A673 (cell line): Measurements from ENCODE around the gene MAML3.

Experiments used
- EZH2 ChIP-seq: fragments of 200-600 bp; sonication (generic); IDR thresholded peaks from 2 replicates; pipeline ENCODE4 v1.6.1; 2017; ENCODE audit warnings: borderline replicate concordance, low read depth, mild to moderate bottlenecking, mixed read lengths, antibody characterized with exemption, low read length; ENCODE audit not compliant: poor library complexity, severe bottlenecking
- TF ChIP-seq, protein P1 (sequence below): fragments of 300-800, 200-600 bp; sonication (generic); conservative IDR thresholded peaks from 2 replicates; pipeline ENCODE4 v1.5.1; 2017; ENCODE audit warnings: low read depth, mild to moderate bottlenecking, antibody characterized with exemption, low read length, moderate library complexity, mixed read lengths

DNA sequence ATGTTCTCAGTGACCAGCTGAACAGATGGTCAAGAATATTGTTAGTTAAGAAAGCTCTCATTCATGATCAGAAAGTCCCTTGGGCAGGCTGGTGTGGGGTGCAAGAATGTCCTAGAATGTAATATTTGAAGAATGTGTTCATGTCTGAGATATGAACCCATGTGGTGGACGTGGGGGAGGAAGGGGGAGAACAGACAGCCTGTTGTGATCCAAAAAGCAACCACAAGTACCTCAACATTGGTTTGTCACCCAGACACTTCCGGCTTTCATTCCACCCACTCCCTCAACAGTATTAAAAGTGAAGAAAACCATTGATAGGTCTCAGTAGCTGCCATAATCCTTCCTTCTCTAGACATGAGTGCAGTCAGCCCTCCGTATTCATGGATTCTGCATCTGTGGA lies 82.2 kb downstream of the MAML3 start:
- TF ChIP-seq, protein P1, sequence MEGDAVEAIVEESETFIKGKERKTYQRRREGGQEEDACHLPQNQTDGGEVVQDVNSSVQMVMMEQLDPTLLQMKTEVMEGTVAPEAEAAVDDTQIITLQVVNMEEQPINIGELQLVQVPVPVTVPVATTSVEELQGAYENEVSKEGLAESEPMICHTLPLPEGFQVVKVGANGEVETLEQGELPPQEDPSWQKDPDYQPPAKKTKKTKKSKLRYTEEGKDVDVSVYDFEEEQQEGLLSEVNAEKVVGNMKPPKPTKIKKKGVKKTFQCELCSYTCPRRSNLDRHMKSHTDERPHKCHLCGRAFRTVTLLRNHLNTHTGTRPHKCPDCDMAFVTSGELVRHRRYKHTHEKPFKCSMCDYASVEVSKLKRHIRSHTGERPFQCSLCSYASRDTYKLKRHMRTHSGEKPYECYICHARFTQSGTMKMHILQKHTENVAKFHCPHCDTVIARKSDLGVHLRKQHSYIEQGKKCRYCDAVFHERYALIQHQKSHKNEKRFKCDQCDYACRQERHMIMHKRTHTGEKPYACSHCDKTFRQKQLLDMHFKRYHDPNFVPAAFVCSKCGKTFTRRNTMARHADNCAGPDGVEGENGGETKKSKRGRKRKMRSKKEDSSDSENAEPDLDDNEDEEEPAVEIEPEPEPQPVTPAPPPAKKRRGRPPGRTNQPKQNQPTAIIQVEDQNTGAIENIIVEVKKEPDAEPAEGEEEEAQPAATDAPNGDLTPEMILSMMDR: no peak
- TF ChIP-seq EZH2: no peak
